Activated T-cell treated with anti-CD3 and anti-CD28 coated beads for 4 hours (primary cell): Measurements from ENCODE around the gene ALDH1A2.

ENCODE experiments used
- DNase-seq: peaks from one replicate; pipeline ENCODE4 v3.0.0-alpha.2; 2020

The ALDH1A2 gene

DNA sequence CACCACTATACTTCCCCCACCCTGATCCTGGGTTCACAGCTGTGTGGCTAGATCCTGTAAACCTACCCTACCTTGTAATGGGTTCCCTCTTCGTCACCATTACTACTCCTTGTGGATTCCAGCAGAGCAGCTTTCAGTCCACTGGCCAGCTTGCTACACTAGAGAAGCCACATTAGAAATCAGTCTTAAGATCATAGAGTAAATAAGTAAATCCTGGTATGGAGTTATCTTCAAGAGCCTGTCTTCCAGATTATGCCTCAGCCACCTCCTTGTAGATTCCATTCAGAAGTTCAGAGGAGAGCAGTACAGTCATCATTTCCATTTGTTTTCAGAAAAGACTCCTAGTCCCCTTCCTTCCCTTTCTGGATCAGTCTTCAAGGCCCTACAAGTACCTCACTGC lies 123.7 kb downstream of the ALDH1A2 start:
- DNase-seq, result no peak

DNA sequence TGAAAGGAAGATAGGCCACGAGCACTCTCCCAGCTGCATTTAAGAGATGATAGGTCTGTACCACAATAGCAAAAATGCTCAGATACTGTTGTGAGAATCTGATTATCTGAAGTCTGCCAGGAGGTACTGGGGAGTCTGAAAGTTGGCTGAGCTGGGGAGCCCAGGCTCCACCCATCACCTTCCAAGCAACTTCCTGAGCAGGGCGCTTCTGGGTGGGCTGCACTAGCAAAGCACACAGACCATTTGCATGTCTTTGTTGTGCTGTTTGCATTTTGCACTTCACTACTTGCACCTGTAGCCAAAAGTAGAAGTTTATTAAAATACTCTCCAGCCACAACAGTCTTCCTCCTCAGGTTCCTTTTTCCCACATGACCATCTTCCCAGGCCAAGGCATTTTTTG lies 133.2 kb downstream of the ALDH1A2 start:
- DNase-seq, result no peak

DNA sequence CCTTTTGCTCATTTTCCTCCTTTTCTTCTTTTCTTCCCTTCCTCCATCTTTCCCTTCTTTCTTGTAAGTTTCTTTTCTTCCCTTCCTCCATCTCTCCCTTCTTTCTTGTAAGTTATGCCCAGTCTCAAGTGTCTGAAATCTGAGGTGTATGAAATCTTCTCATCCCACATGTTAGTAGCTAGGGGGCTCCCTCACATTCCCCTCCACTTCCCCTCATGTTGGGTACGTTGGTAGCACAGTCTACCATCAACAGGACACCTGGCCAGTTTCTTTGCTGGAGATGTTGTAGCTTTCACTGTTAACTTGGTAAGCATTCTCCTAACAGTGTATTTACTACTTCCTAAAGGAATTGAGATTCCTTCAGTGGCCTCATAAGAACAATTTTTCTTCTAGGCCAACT lies 133.9 kb downstream of the ALDH1A2 start:
- DNase-seq, result no peak

DNA sequence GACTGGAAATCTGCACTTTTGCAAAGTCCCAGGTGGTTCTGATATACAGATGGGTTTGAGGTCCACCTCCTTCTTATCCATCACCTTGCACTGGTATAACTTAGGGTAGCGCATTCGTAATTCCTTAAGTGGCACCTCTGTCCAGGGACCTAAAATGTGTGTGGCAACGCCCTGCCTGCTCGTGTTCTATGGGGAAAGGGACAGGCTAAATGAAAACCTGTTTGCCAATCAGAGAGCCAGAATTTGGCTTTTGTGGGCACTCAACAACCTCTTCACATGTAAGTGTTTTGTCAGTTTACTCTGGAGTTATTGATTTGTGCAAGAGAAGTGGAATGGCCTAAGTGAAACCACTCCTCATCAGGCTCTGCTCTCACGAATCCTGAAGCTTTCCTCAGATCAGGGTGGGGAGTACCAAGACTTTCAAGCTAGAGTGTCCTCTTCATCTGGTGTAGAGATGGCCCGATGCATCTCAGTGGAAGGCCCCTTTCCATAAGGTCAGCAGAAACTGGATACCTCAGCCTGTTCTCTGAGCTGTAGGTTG lies 138.3 kb downstream of the ALDH1A2 start:
- DNase-seq, result no peak

DNA sequence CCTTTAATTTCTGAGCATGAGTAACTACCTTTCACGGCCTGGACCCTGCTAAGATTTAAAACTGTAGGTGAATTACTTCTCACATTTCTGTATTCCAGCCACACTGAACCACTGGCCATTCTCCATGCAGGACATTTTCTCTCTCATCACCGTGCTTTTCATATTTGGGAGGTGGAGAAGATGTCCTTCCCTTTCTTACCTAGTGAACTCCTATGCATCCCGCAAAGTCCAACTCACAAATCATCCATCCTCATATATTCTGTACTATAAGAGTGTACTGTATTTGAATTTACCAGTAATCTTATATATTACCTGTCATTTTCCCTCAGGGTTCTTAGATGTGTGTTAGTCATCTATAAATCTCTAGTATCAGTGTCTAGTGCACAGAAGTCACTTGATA lies 139.9 kb downstream of the ALDH1A2 start:
- DNase-seq, result no peak

DNA sequence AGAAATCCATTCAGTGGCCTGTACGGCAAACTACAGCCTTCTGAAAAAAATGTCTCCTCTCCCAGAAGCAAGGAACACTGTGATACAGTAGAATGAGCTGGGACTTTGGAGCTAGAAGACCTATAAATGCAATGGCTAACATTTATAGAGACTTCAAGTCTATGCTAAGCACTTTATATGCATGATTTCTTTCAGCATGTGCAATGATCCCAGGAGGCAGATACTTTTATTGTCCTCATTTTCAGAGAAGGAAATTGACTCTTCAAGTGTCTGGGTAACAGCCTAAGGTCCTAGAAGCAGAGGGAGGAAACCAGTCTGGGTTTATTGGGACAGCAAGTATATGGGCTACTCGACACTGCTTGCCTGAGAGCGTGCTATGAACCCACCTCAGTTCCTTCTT lies 140.9 kb downstream of the ALDH1A2 start:
- no peak for DNase-seq

DNA sequence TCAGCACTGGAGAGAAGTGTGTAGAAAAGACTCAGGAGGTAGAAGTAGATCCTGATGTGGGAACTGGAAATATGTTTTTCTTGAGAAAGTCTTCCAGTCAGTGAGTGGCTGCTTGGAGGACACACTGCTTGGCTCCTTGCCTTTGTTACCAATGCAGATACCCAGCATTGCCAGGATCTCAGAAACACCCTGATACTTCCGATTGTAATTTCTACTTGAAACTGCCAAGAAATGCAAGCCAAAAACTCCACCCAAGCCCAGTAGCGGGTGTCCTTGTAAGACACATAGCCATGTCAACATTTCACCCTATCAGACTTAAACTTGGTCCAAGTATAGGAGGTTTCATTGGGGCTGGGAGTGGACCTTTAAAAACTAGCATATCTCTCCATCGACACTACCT lies 141.8 kb downstream of the ALDH1A2 start:
- DNase-seq, result no peak

DNA sequence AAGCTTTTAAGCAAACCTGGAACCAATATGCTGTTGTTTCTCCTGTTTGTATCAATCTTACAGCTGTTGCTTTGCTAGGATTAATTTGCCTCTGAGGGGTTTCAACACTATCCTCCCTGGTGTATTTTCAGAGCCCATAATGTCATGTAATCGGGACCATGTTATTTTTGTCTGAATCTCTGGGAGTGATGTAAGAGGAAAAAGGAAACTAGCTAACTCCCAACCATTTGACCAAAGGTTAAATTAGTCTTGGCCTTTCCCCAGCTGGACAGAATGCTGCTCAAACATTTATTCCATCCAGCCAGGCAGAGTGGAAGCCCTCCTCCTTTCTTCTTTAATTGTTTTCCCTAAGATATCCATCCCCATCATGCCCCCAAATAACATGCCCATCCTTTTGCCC lies 142.2 kb downstream of the ALDH1A2 start:
- DNase-seq, result no peak

DNA sequence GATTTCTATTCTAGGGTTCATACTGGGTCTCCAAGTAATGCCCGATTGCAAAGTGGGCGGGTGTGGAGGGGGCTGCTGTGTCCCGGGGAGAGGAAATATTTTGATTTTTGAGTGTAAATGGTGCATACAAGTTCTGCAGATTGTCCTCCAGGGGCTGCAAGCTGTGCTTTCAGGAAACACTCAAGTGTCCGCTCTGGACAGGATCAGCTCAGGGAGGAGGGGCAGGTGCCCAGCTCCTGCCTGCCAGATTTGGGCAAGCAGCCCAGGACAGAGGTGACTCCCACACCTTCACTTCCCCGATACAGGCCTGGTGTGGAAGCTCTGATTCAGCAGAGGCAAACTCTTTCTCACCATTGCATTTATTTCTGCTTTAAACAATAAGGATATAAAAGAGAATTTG lies 142.7 kb downstream of the ALDH1A2 start:
- DNase-seq, result no peak

DNA sequence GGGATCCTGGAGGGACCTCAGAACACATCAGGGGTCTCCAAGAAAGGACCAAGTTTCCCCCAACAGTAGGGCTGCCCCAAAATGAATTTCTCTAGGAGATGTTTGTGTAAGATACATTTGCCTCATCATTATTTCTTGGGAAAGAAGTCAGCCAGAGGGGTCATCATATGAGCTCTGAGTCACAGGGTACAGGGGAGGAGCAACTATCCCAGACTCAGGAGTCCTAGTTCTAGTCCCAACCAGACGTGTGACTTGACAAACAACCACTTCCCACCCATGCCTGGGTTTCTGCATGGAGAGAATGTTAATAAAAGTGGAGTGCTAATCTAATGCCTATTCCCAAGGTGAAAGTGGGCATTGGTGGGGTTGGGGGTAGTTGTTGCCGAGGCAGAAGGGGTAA lies 144.1 kb downstream of the ALDH1A2 start:
- DNase-seq, result no peak

DNA sequence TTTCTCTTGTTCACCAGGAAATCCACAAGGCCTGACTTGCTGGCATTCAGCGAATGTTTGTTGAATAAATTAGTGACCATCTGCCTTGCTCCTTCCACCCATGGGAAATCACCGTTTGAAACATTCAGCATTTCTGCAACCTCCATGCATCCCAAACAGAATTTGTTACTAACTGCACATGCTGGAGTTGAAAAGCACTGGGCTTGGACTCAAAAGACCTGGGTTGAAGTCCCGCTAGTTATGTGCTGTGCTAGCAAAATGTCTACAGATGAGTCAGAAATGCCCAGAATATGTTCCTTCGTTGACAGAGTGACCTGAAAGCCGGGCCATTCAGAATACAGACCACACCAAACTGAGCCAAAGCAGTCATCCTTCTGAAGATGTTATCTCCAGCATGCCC lies 144.6 kb downstream of the ALDH1A2 start:
- no peak for DNase-seq

DNA sequence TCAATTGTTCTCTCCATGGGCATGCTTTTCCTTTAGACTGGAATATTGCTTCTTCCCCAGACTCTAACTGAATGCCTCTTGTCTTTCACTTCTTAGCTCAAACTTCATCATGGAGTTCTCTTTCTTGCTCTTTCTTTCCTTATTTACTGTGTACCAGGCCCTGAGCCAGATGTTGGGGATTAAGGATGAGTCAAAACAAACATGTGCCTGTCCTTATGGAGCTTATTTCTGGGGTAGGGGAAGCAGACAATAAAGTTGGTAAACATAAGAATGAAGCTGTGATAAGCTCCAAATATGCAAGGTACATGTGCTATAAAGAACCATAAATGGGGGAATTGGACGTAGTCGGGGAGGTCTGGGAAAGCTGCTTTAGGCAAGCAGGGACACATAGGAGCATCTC lies 145.8 kb downstream of the ALDH1A2 start:
- no peak for DNase-seq

DNA sequence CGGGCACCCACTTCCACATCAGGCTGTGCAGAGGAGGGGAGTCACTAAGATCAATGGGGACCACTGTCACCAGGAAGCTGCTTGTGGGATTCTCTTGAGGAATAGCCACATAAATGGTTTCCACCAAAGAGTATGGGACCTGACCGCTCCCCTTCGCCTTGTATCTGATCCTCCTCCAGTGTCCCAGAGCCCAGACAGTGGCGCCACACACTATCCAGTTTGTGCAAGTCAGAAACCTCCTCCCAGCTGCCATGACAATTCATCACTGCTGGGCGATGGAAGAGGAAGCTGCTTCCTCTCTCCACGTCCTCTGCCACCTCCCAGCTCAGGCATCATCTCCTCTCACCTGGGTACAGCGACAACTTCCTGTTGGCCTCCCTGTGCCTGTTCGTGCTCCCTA lies 147.5 kb downstream of the ALDH1A2 start:
- no peak for DNase-seq

DNA sequence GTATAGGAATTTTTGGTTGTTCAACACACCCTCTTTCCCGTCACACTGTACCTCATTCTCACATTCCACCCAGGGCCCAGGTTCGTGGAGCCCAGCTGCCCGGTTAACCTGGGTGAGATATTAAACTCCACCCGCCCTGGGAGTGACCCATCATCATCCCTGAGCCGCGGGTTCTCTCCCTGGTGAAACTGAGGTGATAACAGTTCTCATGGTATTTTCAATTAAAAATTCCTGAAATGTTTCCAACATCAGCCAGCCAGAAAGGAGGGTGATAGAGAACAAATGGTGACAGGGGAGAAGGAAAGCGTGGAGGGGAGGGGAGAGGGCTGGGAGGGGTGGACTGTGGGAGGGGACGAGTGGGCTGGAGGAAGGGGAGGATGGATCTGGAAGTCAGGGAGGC lies 148.8 kb downstream of the ALDH1A2 start:
- DNase-seq, result no peak

DNA sequence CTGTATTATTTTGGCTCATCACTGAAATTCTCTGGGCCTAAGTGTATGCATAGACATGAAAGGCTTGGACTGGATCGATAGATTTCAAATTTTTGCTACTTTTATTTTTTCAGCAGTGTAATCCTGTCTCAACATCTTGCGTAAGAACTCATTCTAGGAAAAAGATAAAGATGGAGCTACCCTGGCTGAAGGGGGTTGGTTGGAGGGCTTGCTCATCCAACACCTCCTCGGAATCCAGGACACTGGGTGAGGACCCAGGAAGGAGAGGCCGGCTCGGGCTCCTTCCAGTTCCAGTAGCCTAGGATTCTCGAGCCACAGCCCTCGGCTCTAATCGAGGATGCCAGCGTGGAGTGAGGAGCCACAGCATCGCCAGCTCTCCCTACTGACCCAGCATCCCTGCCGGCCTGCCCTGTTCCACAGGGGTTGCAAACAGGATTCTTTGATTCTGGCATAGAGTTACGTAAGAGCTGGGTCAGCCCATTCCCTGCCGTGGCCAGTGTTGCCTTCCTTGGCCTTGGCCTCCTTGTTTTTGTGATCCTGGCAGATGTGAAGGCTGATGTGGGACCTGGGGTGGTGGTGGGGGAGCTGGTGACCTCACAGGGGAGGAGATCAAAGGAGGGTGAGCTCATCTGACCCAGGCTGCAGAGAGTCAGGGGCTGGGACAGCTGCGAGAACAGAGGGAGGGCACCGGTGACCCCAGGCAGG lies 149.5 kb downstream of the ALDH1A2 start:
- no peak for DNase-seq

DNA sequence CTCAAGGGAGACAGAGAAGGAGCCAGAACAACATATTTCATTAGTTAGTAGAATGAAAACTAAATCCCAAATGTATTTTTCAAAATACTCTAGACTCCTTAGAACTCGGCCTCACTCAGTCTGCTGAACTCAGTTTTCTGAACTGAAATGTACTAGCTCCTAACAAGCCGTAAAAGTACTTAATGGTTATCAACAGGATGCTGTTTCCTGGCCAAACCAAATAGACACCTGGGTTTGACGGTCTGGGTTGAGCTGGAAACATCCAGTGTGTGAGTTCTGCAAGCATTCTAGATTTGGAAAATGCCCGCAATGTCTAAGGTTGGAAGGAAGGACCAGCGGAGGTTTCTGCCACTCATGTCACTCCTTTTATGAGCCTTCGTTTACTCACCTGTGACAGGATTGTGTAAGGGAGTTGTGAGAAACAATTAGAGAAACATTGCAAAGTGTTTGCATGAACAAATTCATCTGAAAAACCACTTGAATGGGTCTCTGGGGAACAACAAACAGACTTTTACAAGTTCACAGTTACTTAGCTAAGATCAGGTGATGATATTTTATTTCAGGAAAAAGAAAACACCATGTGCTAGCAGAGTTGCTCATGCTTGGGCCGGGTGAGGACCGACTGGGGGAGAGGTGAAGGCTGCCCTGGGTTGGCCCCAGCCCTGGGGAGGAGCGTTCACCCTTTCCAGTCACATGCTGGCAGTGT lies 151.0 kb downstream of the ALDH1A2 start:
- no peak for DNase-seq

DNA sequence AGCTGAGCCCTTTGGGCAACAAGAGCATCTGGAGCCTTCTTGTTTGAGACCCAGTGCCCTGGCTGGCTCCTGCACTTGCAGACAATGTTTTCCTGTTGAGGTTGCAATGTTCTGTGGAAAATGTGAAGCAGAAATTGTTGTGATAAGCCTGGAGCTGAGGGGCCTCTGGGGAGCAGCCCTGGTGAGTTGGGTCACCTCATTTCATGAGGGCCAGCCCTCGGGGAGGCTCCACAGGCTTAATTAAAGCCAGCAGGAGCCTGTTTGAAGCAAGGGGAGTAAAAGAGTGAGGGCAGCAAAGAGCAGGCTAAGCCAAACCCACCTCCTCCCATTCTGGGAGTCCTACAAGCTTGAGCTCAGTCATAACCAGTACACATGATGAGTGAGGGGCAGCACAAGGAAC lies 154.3 kb downstream of the ALDH1A2 start:
- no peak for DNase-seq

DNA sequence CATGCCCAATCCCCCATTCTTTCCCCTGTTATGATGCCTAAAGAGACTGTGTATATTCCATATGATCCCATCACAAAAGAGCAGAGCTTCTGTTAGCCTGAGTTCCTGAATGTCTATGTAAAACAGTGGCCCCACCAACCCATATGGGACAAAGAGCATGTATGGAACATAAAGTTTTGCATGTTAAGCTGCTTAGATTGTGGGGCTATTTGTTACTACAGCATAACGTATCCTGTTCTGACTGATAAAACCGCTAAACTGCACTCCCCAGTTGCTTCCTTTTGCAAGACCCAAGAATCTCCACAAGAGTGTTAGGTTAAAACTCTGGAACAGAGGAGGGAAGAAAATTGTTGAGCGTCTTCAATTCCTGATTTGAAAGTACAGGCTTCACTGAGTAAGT lies 154.8 kb downstream of the ALDH1A2 start:
- DNase-seq, result no peak

DNA sequence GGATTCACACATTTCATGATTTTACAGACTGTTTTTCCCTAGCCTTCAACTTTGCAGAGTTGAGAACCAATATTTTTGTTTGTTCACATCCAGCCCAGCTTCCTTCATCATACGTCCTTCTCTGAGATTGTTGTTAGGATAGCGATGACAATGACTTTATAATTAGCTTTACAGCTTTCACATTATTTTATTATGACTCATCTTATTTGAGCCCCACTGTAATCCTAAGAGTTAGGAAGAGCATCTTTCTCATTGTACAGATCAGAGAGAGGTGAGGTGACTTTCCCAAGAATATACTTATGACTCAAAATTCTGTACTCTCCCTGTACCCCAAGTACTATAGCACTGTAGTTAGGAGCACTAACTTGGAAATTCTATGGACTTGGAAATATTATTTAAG lies 156.1 kb downstream of the ALDH1A2 start:
- DNase-seq, result no peak

DNA sequence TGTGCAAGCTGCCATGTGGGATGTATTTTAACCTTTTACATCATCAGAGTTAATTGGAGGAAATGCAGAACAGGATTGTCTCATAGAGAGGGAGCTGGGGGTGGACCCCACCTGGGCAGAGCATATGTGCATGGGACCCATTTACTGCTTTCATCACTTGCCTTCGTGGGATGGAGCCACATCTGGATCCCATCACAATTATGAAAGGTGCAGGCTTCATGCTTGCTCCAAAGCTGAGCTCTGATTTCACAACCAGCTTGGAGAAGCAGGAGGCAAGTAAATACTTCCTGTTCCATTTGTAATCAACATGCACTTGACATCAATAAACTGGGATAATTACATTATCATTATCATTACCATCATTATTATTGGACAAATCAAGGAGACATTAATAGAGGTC lies 161.9 kb downstream of the ALDH1A2 start:
- no peak for DNase-seq
